ENCODE results near the gene CMTR1. TPM values are rescaled to one million over a fixed set of nuclear protein-coding genes. Genes with fewer than 3 reads are reported as not detected.

Gene CMTR1
- polyA plus RNA-seq, 3 donors: 44.0 to 53.5 (median 52.5) TPM

DNA sequence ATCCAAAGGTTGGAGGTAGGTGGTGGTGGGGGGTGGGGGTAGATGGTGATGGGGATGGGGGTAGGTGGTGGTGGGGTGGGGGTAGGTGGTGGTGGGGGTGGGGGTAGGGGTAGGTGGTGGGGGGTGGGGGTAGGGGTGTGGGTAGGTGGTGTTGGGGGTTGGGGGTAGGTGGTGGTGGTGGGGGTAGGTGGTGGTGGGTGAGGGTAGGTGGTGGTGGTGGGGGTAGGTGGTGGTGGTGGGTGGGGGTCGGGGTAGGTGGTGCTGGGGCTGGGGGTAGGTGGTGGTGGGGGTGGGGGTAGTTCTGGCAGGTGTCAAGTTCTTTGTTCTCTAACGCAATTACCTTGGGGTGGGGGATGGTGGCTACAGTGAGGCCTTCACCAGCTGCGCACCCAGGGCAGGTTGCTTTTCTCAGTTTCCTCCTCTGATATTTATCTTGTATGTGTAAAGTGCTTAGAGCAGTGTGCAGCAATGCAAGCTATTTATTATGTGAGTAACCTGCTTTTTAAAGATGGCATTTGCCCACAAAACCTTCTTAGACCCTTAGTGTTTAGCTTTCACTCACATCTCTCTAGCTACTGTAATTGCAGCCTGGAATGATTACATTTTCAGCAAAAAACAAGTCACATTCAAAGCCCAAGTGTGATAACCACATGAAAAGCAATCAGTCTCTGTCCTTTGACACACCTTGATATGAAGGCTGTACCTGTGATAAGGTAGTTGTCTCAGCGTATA, 74.8 kb downstream of the CMTR1 start:
- DNase-seq: no peak

DNA sequence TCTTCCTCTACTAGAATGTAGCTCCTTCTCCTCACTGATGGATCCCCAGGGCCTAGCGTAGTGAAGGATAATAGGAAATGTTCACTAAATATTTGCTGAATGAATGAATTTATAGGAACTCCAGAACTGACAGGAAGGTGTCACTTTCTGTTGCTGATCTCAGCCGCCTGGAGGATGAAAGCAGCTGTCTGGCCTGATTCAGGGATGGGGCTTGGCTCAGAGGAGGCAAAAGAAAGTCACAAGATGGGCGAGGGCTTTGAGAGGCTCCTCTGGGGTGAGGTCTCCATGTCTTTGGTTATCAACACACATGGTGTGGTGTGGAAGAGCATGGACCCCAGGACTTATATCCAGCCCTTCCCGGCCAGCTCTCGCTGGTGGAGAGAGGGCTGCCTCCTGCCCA, 78.2 kb downstream of the CMTR1 start:
- DNase-seq: no peak

DNA sequence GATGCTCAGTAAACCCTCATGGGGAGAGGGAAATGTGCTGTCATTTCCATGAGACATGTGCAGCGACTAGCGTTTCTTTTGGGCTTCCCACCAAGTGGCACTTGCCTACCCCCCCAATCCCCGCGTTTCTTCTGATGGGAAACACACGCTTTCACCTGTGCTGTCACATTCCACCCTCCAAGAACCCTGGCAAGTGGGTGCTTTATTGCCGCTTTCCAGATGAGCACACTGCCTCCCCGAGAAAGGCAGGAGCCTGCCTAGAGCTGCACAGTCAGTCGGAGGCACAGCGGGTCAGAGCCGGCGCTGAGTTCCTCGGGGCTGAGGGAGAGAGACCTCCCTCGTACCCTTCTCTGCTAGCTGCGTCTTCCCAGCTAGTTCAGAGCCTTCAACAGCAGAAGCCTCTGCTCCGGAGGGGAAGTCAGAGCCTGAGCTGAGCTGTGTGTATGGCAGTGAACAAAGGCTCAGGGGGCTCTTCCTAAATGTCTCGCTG, 78.9 kb downstream of the CMTR1 start:
- no peak for DNase-seq

DNA sequence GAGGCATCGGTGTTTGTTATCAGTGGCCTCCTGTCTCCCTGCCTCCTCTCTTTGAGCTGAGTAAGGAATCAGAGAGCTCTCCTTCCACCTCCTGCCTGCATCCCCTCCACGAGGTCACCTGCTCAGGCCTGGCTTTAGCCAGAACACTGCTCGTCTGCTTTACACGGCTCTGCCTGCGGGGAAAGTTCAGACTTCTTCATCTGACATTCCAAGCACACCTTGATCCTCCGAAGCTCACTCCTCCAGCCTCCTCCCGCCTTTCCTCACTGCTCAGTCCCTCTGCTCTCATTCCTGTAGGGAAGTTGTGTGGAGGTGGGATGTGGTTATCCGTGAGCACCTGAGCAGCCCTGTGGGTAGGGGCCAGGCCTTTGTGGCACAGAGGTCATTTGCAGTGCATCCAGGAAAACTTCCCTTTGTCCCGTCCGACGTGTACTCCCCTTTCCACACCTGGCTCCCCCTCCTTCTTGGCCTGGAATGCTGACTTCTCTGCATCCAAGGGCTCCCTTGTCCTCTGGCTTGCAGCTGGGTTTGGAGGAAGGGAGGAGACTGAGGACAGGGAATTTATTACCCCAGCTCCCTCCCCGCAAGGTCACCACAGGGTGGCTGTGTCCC, 79.5 kb downstream of the CMTR1 start:
- DNase-seq: no peak

DNA sequence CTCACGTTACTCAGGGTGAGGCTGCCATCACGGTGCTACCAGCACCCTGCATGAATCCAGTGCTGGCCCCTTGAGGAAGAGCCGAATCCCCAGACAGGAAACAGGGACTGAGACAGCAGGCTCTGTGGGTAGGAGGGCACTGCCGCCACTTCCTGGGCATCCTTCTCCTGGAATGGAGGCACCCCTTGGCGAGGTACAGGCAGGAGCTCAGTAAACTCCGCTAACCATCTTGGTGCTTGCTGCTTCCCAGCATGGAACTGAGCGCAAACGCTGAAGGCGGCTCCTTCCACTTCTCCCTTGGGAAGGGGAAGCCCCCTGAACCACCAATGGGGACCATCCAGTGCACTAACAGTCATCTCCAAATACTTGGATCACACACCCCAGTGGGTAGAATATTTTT, 80.1 kb downstream of the CMTR1 start:
- no peak for DNase-seq

DNA sequence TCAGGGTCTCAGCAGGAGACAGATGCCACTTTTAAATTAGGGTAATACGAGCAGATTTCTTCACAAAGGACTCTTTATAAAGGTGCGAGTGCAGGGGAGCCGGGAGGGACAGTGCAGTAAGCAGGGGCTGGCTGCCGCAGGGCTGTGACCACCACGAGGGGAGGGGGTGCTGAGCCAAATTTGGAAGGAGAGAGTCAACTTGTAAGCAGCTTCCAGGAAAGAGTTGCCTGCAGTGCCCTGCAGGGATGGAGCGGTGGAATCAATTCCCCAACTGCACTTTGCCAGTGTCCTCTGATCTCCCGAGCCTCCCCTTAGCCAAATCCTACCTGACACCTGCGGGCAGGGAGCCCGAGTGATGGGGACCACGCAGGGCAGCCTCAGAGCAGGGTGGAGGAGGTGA, 80.6 kb downstream of the CMTR1 start:
- no peak for DNase-seq

DNA sequence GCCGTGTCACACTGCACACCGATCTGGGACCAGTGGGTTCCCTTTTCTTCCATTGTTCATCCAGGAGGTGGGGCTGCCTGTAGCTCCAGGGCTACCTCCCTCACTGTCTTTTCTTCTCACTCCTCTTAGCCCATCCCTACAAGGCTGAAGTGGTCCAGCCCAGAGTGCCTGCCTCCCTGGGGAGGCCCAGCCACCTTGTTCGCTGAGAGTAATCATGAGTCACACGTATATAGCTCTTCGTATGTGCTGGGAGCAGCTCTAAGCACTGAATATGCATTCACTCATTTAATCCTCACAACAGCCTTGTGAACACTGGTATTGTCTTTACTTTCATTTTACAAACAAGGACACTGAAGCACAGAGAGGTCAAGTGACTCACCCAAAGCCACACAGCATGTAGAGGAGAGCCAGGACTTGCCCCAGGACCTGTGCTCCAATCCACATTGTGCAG, 81.3 kb downstream of the CMTR1 start:
- DNase-seq: no peak

DNA sequence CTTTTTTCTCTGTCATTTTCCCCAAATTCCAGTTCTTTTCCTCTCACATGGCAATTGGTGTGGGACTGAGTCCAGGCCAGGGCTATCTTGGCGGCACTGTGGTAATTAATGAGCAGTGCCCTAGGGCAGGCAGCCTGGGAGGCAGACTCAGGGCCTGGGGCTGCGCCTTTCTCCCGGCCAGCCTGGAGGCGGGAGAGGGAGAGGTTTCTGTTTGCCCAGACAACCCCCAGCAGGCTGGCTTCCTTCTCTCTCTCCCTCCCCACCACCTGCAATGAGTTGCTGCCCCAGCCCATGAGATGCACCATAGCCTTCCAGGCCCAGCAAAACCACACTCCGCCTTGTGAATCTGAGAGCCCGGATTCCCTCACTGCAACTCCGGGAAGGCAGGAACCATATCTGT, 81.8 kb downstream of the CMTR1 start:
- no peak for DNase-seq

DNA sequence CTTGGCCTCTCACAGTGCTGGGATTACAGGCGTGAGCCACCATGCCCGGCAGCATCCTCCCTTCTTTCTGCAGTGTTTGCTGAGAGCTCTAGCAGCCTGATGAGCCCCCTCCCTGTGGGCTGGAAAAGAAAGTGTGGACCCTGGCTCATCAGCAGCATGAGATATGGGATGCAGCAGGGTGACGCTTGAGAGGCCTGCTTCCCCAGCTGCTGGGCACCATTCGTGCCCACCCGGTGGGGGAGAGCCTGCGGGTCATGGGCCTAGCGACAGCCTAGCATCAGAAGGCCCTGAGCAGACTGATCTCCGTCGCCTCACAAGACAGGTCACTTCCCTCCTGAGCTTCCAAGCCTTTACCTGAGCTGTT, 82.7 kb downstream of the CMTR1 start:
- DNase-seq: no peak

DNA sequence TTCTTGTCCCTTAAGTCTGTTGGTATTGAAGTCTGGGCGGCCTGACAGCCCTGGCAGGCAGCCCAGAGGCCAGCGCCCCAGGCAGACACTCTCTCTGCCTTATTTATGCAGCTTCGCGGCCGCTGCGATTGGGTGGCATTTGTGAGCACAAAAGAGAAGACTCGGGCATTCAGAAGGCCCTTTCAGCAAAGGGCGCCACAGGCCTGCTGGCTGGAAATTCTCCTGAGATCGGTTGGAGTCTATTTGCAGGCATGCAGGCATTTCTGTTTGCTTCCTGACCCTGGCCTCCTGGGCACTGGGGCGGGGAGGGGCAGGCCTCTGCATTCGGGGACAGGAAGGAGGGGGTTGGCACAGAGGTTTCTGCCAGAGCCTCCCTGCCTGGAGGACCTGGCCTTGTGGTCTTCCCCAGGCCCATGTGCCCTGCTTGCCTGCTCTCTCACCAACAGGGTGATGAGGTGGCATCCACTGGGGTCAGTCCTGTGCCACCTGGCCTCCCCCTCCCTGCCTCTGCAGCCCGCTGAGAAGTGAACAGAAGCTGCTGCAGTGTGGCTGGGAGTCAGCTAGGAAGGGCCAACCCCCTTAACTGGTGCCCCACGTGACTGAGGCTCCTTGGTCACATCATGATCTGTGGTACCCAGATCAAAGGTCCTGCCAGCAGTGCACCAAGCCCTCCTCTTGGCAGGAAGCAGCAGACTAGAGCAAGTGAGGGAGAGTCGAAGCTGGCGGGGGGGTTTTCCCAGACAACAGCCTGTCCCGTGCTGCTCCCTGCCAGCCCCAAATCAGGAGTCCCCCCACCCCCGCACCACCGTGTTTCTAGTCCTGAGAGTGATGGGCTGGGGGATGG, 83.3 kb downstream of the CMTR1 start:
- no peak for DNase-seq

DNA sequence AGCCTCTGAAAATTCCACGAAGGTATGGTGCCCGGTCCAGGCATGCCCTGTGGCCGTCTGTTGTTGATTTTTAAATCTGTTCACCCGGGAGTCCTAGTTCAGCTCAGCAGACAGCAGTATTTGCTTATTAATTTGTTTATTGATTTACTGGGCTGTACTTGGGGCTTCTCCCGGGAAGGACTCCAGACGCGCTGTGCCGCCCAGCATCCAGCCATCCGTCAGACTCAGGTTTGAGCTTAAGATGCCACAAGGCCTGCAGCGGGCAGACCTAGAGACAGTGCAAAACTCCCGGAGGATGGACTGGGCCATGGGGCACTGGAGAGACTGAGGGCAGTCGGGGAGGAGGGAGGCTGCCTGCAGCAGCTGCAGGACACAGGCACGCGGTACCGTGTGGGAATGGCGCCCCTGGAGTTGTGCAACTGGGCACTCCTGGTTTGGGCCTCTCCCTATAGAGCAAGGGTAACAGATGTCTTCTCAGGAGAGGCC, 83.9 kb downstream of the CMTR1 start:
- no peak for DNase-seq

DNA sequence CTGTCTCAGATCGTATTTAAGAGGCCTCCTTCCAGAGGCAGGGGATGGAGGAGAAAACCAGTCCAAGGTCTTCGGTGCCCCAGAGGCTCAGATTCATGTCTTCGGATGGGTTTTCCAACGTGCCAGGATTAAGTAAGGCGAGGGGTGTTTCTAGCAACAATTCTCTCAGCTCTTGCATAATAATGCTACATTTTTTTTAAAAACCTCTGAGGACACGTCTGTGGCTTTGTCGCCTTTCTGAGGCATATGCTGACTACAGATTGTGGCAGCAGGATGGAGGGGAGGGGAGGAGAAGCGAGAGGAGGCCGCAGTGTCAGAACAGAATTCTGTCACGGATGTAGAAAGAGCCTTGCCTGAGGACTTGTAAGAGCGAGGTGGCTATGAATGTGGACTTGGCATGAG, 84.4 kb downstream of the CMTR1 start:
- no peak for DNase-seq

DNA sequence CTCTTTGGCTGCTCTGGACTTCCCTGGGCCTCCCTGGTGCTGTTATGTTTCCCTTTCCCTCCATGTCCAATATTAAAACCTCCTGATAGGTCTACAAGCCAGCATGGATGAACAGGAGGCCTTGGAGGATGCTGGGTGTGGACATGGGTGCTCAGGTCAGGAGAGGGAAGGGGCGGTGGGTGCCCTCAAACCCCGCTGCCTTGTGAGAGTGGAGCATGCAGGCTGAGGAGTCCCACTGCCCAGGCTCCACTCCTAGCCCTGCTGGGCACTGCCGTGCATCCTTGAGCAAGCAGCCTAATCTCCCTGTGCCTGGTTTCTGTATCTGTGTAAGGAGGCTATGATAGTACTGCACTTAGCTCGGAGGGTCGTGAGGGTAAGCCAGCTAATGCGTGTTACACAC, 85.1 kb downstream of the CMTR1 start:
- no peak for DNase-seq

DNA sequence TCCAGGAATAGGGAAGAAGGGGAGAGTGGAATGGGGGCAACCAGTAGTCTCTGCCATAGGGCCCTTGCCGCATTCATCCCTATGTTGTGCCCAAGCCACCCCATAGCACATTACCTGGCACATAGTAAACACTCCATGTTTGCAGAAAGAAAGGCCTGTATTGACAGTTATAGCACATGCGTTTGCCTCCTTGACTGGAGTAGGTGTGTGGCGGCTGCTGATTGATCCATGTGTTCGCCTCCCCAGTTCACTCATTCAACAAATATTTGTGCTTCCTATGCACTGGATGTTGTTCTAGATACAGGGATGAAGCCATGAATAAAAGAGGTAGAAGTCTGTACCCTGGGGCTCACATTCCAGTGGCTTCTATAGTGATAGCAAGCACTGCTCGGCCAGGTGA, 86.4 kb downstream of the CMTR1 start:
- no peak for DNase-seq

DNA sequence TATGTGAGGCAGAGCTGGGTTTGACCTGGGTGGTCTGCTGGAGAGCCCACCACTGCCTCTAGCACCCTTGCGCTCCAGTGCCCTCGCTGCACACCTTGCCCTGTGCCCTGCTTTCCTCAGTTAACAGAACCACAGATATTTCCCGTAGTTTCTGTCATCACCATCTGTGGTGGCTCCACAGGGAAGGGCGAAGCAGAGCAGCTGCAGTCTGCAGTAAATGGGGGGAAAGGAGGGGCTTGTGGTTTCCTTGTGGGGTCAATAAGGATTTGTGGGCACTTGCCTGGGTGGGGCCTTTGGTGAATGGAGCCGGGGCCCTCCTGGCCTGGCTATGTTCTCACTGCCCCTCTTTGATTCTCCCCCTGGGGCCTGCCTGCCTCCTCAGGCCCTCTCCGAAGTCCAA, 87.9 kb downstream of the CMTR1 start:
- DNase-seq: no peak

DNA sequence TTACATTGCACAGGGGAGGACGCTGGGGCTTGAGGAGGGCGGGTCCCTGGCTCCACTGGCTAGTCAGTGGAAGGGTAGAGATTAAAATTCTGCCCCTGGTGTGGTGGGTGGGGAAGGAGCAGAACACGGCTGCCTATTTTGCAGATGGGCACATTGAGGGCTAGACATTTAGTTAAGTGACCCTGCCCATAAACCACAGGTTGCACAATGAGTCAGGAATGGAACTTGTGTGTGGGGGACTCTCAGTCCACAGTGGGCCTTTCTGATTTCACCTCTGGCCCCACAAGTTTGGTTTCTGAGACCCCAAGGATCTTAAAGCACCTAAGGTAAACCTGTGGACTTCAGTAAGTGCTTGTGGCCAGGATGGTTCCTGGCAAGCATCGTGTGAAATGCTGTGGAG, 88.7 kb downstream of the CMTR1 start:
- DNase-seq: no peak

DNA sequence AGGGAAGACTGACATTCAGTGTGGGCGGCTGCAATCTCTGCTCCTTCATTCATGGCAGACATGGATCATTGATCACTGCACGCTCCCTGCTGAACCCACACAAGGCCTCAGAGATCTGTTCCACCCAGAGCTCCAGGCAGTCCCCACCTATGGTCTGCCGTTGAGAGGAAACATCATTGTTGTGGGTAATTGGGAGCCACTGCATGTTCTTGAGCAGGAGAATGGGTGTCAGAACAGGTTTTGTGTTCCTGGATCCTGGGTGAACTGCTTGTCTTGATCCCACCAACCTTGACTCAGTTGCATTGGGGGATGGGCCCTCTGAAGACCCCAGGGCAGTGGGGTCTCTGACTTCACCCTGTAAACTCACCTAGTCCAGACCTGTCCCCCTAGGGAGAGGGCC, 89.8 kb downstream of the CMTR1 start:
- DNase-seq: no peak

DNA sequence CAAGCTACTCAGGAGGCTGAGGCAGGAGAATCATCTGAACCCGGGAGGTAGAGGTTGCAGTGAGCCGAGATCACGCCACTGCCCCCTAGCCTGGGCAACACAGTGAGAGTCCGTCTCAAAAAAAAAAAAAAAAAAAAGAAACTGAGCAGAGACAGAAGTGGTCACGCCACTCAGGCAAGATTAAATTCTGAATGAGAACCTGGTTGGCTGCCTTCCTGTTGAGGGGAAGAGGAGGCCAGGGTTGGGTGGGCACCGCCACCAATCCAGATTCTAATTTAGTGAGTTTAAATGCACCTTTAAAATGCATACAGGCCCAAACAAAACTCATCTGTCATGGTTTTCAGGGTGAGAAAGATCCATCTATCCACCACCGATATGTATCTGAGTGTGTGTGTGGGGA, 90.4 kb downstream of the CMTR1 start:
- no peak for DNase-seq

DNA sequence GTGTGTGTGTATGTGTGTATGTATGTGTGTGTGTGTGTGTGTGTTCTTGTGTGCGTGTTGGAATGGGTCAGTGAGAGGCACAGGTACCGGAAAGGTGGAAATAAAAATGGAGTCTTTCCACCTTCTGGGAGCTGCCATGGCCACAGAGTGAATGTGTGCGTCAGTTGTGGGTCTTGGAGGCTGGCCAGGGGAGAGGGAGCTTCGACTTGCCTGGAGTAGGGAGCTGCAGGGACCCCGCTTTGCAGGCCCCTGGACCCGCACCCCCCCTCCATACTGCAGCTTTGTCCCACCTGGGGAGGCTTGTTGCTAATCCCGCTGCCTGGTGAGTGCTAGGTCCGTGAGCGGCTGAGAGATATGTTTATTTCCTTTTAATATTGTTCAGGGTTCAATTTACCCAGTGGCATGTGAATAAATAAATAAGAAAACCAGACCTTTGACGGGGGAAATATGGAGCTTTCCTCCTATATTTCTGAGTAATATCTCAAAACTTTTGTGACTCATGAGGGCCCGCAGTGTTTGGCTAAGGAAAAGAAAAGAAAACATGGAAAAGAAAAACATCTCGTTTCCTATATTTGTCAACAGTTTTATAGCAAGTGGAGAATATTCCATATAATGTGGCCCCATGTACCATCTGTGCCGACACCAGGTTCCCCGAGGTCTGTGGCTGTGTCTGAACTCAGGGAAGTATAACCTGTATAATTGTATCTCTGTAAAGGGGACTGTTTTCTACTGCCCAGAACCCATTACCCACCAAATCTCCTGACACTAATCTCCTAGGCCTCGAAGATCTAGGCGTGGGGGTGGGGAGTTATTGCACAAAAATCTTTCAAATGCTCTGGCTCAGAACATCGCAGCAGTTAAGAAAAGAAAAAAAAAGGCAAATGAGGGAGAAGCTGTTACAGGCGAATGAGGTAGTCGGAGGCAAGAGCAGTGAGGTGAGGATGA, 91.3 kb downstream of the CMTR1 start:
- DNase-seq: no peak

DNA sequence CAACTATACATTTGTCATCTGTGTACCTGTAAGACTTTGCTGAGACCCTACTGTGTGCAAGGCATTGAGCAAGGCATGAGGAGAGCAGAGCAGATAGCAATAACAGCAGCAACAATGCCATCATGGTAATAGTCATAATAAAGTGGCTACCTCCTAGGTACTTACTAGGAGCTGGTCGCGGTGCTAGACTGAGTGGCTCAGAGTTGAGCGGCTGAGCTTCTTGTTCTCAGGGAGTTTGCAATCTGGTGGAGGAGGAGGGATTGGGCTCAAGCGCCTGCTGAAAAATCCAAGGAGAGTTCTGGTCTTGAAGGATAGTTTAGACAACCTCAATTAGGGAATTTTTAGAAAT, 91.9 kb downstream of the CMTR1 start:
- no peak for DNase-seq

DNA sequence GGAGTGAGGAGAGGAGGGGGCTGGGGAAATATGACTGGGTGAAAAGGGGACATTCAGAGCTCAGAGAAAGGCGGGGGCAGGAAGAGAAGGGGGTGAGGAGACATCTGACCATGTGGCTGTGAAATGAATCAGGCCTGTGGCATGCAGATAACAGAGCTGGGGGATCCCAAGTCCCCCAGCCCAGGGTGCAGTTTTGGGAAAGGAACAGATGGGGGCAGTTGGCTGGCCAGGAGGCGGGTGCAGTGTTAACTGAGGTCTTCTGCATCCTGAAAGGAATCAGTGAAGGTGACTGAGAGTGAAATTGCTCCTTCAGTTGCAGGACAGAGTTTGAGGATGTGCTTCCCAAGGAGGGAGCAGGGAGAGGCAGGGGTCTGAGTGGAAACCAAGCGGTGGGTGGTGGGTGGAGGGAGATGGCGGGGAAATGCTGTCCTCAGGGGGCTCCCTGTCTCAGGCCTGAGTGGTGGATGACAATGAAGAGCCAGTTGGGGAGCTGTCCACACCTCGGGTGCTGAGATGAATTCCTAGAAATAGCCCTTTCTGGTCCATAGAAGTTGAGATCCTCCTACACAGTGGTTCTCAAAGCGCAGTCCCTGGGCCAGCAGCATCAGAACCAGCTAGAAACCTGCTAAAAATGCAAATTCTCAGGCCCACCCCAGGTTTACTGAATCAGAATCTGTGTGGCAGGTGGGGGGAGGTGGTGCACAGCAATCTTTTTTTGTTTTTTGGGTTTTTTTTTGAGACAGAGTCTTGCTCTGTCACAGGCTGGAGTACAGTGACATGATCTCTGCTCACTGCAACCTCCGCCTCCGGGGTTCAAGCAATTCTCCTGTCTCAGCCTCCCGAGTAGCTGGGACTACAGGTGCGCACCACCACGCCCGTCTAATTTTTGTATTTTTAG, 92.7 kb downstream of the CMTR1 start:
- peak; percentile 60 for DNase-seq

Data from renal pelvis (tissue), 4 donors.